Inferior parietal cortex (tissue), 1 donor: Measurements from ENCODE around the gene CFAP65.

ENCODE experiments used
- DNase-seq: peaks from one replicate; pipeline ENCODE4 v3.0.0-alpha.2; 2016; ENCODE audit errors: extremely low spot score

CFAP65 gene

GRCh38 chr2:219009294-219009693 is 32.0 kb downstream of the CFAP65 start:
- DNase-seq, result no peak

- DNase-seq, result no peak
These were observed 37.3 kb downstream of the CFAP65 start for GRCh38 chr2:219003979-219004378.

- no peak for DNase-seq
These were observed 38.1 kb downstream of the CFAP65 start for GRCh38 chr2:219003267-219003634.

- DNase-seq, result no peak
These were observed 38.7 kb downstream of the CFAP65 start for GRCh38 chr2:219002395-219003266.

- no peak for DNase-seq
These were observed 39.5 kb downstream of the CFAP65 start for GRCh38 chr2:219001577-219002394.

GRCh38 chr2:219001100-219001576 is 40.2 kb downstream of the CFAP65 start:
- no peak for DNase-seq

- DNase-seq, result no peak
These were observed 40.8 kb downstream of the CFAP65 start for GRCh38 chr2:219000569-219000960.

GRCh38 chr2:218999881-219000568 is 41.3 kb downstream of the CFAP65 start:
- no peak for DNase-seq

GRCh38 chr2:218999021-218999880 is 42.1 kb downstream of the CFAP65 start:
- no peak for DNase-seq

GRCh38 chr2:218998414-218999002 is 42.8 kb downstream of the CFAP65 start:
- no peak for DNase-seq

- DNase-seq, result no peak
These were observed 43.6 kb downstream of the CFAP65 start for GRCh38 chr2:218997731-218998130.

GRCh38 chr2:218996937-218997336 is 44.4 kb downstream of the CFAP65 start:
- no peak for DNase-seq

GRCh38 chr2:218995972-218996711 is 45.2 kb downstream of the CFAP65 start:
- DNase-seq, result peak; percentile 85

- no peak for DNase-seq
These were observed 45.8 kb downstream of the CFAP65 start for GRCh38 chr2:218995561-218995960.

GRCh38 chr2:218993345-218994315 is 47.7 kb downstream of the CFAP65 start, which contains the start of gene CRYBA2:
CRYBA2 (minus strand) TSS chr2:218993422; CDS start chr2:218993176, 246 bp downstream.
- DNase-seq, result no peak

GRCh38 chr2:218992703-218993344 is 48.5 kb downstream of the CFAP65 start:
- DNase-seq, result no peak

GRCh38 chr2:218992196-218992595 is 49.1 kb downstream of the CFAP65 start:
- no peak for DNase-seq

- DNase-seq, result no peak
These were observed 49.6 kb downstream of the CFAP65 start for GRCh38 chr2:218991674-218992168.
